GM12872 (cell line): ENCODE results near the gene TMSB4X.

Source experiments
- TF ChIP-seq, protein P1 (sequence below): IDR thresholded peaks from 3 replicates; pipeline ENCODE4 v1.5.1; 2011; ENCODE audit warnings: low read depth, mild to moderate bottlenecking, low read length, moderate library complexity; ENCODE audit not compliant: insufficient read depth

The TMSB4X gene

DNA sequence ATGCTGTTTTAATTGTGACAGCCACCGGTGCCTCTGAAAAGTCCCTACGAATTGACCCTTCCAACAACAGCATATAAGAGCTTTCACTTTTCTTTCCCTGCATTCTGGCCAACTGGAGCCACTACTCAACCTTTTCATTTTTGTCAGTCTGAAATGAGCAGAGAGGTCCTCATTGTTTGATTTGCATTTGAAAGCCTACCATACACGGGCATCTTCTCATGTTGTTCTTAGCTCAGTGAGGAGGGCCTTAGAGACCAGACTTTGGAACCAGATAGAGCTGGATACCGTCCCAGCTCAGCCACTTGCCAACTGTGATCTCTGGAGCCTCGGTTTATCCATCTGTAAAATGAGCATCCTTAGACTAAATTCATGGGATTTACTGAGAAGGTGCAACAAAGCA is 16.9 kb upstream of the TMSB4X start:
- TF ChIP-seq, protein P1, sequence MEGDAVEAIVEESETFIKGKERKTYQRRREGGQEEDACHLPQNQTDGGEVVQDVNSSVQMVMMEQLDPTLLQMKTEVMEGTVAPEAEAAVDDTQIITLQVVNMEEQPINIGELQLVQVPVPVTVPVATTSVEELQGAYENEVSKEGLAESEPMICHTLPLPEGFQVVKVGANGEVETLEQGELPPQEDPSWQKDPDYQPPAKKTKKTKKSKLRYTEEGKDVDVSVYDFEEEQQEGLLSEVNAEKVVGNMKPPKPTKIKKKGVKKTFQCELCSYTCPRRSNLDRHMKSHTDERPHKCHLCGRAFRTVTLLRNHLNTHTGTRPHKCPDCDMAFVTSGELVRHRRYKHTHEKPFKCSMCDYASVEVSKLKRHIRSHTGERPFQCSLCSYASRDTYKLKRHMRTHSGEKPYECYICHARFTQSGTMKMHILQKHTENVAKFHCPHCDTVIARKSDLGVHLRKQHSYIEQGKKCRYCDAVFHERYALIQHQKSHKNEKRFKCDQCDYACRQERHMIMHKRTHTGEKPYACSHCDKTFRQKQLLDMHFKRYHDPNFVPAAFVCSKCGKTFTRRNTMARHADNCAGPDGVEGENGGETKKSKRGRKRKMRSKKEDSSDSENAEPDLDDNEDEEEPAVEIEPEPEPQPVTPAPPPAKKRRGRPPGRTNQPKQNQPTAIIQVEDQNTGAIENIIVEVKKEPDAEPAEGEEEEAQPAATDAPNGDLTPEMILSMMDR: no peak

GRCh38 chrX:12958461-12958860 is 16.4 kb upstream of the TMSB4X start:
- TF ChIP-seq, protein P1: no peak

GRCh38 chrX:12961196-12961718 is 13.7 kb upstream of the TMSB4X start:
- TF ChIP-seq, protein P1: peak; percentile 15; the same call in 1 of the 3 replicates

GRCh38 chrX:12962041-12962504 is 12.8 kb upstream of the TMSB4X start:
- TF ChIP-seq, protein P1: no peak

GRCh38 chrX:12965131-12965940 is 9.6 kb upstream of the TMSB4X start:
- TF ChIP-seq, protein P1: no peak

GRCh38 chrX:12966151-12966550 is 8.8 kb upstream of the TMSB4X start:
- TF ChIP-seq, protein P1: no peak

- TF ChIP-seq, protein P1: no peak
Observed at GRCh38 chrX:12967711-12968465, 7.0 kb upstream of the TMSB4X start.
